Activated CD8-positive, alpha-beta memory T cell treated with anti-CD3 and anti-CD28 coated beads for 1 hour (primary cell): Measurements from ENCODE around the gene CALHM1.
A peak's percentile ranks its signal among the peaks of the same experiment; 100 is the strongest.
"Not testable (repeated sequence)": the region's sequence is repeated elsewhere in the genome, so short reads cannot be mapped to it uniquely, and the experiment has no call there.

ENCODE experiments used
- DNase-seq, 2 donors: peaks; one replicate each; pipeline ENCODE4 v3.0.0-alpha.2; 2020; ENCODE audit warnings: low read depth in 1 of 2; ENCODE audit errors: extremely low read depth in 1 of 2

CALHM1 gene

DNA sequence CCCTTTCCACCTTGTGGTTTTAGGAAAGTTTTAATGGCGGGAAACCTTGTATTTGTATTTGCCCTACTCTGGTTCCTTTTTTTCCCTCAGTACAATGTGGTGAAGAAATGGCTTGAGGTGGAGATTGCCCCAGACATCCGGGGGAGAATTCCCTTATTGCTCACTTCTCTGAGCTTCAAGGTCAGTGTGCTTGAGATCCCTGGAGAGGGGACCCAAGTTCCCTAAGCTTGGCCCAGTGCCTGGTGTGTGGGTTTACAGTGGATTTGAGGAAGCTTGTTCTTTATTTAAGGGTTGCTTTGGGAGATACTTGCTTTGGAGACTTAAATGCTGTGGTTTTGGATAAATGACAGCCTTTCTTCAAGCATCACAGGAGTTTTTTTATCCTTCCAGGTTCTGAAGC, 24.8 kb downstream of the CALHM1 start:
- DNase-seq: no peak

DNA sequence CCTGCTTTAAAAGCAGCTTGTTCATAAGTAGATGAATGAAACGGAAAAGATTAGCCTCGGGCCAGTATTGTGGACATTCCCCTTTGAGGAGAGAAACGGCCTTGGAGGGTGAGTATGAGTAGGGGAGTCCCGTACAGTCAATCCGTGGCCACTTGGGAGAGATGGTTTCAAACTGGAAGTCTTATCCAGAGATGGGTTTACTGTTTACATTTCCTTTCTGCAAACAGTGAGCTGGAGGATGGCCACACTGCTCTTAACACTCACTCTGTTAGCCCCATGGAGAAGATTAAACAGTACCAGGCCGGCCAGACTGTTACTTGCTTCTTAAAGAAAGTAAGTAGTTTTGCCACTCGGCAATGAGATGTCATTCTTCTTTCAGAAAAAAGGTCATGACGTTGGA, 26.8 kb downstream of the CALHM1 start:
- DNase-seq: no peak

DNA sequence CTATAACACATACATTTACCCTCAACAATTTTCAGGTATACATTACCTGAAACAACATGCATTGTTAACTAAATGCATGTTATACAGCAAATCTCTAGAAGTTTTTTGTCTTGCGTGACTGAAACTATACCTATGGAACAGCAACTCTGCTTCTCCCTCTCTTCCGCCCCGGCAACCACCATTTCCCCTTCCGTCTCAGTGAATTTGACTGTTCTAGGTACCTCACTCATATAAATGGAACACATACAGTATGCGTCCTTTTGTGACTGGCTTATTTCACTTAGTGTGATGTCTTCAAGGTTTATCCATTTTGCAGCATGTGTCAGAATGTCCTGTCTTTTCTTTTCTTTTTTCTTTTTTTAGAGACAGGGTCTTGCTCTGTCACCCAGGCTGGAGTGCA, 29.1 kb downstream of the CALHM1 start:
- DNase-seq: no peak

DNA sequence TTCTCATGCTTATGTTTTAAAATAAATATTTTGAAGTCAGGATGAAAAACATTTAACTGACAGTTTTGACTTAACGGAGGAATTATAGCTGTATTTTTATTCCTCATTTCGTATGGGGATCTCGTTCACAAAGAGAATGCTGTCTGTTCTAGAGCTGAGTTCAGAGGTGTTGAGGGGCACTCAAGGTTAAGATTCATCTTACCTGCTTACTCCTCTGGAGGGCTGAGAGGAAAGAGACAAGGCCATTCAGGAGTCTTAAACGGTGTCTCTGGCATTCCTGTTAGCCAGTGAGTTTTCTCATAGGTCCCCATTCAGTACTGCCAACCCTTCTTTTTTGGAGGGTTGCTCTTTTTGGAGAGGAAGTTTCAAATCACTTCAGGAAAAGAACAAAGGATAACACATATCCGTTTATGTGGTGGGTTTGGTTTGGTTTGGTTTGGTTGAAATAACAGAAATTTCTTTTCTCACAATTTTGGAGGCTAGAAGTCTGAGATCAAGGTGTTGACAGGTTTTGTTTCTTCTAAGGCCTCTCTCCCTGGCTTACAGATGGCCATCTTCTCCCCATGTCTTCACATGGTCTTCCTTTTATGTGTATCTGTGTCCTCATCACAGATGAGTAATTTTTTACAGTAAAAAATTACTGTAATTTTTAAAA, 29.6 kb downstream of the CALHM1 start:
- DNase-seq: no peak

DNA sequence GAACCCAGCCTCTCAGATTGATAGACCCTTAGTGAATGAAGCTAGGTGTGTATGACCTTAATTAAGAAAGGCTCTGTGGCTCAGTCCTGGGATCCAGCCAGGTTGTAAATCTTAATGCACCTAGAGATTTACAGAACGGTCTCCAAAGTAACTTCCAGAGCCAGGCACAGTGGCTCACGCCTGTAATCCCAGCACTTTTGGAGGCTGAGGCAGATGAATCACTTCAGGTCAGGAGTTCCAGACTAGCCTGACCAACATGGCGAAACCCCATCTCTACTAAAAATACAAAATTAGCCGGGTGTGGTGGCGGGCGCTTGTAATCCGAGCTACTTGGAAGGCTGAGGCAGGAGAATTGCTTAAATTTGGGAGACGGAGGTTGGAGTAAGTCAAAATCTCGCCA, 30.8 kb downstream of the CALHM1 start:
- no peak for DNase-seq

DNA sequence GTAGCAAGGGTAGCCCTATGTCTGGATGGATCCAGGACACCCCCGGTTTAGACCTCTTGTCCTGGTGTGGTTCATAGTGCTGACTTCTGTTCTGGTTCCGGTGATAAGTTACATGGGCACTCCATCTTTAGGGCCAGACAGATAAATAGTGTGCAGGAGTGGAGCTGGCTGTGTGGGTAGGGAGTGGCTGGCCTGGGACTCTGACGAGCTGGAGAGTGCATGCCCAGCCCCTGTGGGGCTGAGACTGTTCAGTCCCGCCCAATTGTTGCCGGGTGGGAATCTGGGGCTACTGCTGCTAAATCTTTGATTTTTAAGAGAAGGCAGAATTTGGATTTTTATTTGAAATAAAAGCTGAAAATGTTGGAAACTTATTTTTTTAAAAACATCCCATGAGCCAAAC, 35.0 kb downstream of the CALHM1 start:
- no peak for DNase-seq

DNA sequence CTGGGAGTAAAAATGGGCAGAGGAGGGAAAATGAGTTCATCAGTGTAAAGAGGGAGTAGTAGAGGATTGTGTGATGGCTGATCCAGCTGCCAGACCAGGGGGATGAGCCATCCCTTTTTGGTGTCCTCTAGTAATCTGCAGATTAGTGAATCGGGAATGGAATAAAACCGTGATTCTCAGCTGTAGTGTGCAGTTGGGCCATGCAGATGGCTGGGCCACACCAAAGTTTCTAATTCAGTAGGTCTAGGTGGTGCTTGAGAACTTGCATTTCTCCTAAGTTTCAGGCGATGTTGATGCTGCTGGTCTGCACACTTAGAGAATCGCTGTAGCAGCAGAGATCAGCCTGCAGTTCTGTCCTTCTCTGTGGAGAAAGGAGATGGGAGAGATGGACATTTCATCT, 39.6 kb downstream of the CALHM1 start:
- no peak for DNase-seq

DNA sequence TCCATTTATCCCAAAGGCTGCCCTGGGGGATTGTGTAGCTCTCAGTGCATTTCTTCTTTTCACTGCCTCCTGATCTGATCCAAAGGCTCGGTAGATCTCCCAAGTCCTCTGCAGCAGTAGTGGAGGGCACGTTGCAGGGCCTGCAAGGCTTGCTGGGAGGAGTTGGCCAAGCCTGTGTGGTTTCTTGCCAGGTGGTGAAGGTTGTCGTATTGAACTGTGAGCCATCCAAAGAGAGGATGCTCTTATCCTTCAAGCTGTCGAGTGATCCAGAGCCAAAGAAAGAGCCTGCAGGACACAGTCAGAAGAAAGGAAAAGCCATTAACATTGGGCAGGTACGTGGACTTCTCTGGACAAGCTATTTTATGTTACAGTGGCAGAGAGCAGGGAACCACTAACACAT, 41.1 kb downstream of the CALHM1 start:
- no peak for DNase-seq

DNA sequence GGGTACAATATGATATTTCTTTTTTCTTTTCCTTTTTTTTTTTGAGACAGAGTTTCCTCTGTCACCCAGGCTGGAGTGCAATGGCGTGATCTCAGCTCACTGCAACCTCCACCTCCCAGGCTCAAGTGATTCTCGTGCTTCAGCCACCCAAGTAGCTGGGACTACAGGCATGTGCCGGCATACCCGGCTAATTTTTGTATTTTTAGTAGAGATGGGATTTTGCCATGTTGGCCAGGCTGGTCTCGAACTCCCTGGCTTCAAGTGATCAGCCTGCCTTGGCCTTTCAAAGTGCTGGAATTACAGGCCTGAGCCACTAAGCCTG, 41.6 kb downstream of the CALHM1 start:
- DNase-seq: not testable (repeated sequence)

DNA sequence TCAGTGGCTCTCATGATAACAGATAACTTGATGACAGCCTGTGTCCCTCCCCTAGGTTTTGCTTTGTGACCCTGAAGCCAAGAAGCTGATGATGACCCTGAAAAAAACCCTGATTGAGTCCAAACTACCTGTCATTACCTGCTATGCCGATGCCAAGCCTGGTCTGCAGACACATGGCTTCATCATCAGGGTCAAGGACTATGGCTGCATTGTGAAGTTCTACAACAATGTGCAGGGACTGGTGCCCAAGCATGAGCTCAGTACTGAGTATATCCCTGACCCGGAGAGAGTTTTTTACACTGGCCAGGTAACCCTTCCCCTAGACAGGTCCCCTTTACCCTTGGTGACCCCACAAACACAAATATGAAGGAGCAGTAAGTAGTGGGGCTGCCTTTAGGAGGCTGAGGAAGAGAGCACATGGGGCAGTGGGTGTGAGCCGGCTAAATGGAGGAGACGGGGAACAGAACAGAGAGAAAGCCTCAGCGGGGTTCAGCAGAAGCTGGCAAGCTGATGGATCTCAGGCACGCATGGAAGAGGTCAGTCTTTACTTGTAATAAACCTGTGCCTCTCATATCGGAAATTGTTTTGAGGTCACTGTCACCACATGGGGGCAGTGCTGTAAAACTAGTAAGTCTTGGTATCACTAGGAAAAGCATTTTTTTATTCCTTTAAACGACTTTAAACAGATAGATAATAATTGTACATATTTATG, 42.1 kb downstream of the CALHM1 start:
- DNase-seq: peak; percentile 18 to 48

DNA sequence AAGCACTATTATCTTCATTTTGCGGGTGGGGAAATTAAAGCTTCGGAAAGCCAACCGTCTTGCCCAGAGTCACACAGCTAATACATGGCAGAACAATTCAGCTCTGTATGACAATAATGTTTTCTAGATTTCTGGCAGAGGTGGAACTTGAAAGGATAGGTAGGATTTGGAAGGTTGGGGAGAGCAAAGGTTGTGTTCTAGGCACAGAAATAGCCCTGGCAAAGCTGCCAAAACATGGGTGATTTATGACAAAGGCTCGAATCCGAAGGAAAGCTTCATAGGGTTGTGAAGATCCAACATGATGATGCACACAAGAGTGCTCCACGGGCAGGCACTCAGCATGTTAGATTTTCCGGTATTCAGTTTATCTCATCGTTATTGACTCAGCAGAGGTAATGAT, 43.1 kb downstream of the CALHM1 start:
- DNase-seq: no peak

DNA sequence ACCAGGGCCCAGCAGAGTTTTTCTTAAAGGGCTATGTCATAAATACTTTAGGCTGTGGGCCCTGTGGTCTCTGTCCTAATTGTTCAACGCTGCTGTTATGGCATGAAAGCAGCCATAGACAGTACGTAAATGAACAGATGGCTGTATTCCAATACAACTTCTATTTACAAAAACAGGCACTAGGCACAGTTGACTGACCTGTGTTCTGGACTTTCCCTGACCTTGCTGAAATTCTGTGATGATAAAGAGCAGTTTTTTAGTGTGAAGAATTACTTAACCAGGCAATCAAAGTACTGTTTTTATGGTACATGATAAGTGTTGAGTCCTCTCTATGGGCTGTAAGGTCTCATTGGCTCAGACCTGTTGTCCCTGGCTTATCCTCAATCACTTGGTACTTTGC, 45.1 kb downstream of the CALHM1 start:
- no peak for DNase-seq
